22Rv1 (cell line): ENCODE data around the gene NMNAT3.

Experiments
- H3K27ac ChIP-seq: fragments of 450-650 bp; 2 replicates; pipeline ENCODE4 v1.5.1; 2017
- ZFX ChIP-seq: fragments of 450-650 bp; IDR thresholded peaks from 2 replicates; pipeline ENCODE4 v1.6.1; 2017; ENCODE audit warnings: antibody characterized with exemption, borderline replicate concordance
- TF ChIP-seq, protein P1 (sequence below): fragments of 450-650 bp; IDR thresholded peaks from 2 replicates; pipeline ENCODE4 v1.5.1; 2017; ENCODE audit warnings: mild to moderate bottlenecking

Gene NMNAT3

GRCh38 chr3:139527265-139527664, 150.5 kb downstream of the NMNAT3 start:
- TF ChIP-seq ZFX, result no peak
- TF ChIP-seq, protein P1, sequence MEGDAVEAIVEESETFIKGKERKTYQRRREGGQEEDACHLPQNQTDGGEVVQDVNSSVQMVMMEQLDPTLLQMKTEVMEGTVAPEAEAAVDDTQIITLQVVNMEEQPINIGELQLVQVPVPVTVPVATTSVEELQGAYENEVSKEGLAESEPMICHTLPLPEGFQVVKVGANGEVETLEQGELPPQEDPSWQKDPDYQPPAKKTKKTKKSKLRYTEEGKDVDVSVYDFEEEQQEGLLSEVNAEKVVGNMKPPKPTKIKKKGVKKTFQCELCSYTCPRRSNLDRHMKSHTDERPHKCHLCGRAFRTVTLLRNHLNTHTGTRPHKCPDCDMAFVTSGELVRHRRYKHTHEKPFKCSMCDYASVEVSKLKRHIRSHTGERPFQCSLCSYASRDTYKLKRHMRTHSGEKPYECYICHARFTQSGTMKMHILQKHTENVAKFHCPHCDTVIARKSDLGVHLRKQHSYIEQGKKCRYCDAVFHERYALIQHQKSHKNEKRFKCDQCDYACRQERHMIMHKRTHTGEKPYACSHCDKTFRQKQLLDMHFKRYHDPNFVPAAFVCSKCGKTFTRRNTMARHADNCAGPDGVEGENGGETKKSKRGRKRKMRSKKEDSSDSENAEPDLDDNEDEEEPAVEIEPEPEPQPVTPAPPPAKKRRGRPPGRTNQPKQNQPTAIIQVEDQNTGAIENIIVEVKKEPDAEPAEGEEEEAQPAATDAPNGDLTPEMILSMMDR, result no peak
- H3K27ac ChIP-seq, result no peak overlapping the region

GRCh38 chr3:139526146-139526545, 151.6 kb downstream of the NMNAT3 start:
- TF ChIP-seq ZFX, result no peak
- TF ChIP-seq, protein P1, result no peak
- H3K27ac ChIP-seq, result no peak overlapping the region

GRCh38 chr3:139524841-139525636, 152.7 kb downstream of the NMNAT3 start:
- no peak overlapping the region for H3K27ac ChIP-seq
- TF ChIP-seq ZFX, result no peak
- TF ChIP-seq, protein P1, result no peak

GRCh38 chr3:139523718-139524117, 154.1 kb downstream of the NMNAT3 start:
- TF ChIP-seq, protein P1, result no peak
- no peak for TF ChIP-seq ZFX
- H3K27ac ChIP-seq, result no peak overlapping the region

- H3K27ac ChIP-seq, result no peak overlapping the region
- TF ChIP-seq, protein P1, result no peak
- TF ChIP-seq ZFX, result no peak
These were observed 154.6 kb downstream of the NMNAT3 start for GRCh38 chr3:139523166-139523565.

DNA sequence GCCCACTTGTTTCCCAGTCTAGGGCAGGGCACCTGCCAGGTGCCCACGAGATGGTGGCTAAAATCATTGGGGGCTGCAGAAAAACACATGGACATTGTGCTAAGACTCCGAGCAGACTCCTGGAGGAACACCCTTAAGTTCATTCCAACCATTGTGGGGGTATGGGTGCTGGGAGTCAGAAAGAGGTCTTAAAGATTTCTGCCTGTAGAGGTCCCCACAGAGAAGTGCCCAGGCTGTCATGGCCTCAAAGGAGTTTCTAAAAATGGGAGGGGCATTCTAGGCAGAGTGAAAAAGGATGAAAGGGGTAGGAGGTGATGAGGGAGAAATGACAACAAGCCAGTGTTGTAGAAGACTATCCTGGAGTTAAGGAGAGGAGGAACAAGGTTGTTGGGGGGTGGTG, 155.4 kb downstream of the NMNAT3 start:
- TF ChIP-seq, protein P1, result no peak
- TF ChIP-seq ZFX, result no peak
- no peak overlapping the region for H3K27ac ChIP-seq

DNA sequence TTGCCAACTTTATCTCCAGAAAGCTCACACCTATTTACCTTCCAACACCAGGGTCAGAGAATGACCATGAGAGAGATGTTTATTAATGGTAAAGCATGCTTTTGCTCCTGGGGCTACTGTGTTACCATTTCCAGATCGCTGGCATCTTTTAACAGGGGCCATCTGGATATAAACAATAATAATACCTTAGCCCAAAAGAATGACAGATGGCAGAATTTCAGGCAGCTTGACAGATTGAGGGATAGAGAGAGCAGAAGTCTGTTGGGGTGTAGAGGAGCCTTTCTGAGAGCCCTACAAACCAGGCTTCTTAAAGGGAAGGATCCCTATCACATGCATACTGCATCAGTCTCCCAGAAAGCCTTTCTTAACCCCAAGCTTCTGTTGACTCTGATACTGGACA, 156.0 kb downstream of the NMNAT3 start:
- TF ChIP-seq, protein P1, result no peak
- TF ChIP-seq ZFX, result no peak
- H3K27ac ChIP-seq, result no peak overlapping the region
